Measurements from ENCODE around the gene SLC51A.
A peak's percentile ranks its signal among the peaks of the same experiment; 100 is the strongest.

SLC51A gene

GRCh38 chr3:196217307-196218154 is 1.2 kb downstream of the SLC51A start:
- no peak for DNase-seq

DNA sequence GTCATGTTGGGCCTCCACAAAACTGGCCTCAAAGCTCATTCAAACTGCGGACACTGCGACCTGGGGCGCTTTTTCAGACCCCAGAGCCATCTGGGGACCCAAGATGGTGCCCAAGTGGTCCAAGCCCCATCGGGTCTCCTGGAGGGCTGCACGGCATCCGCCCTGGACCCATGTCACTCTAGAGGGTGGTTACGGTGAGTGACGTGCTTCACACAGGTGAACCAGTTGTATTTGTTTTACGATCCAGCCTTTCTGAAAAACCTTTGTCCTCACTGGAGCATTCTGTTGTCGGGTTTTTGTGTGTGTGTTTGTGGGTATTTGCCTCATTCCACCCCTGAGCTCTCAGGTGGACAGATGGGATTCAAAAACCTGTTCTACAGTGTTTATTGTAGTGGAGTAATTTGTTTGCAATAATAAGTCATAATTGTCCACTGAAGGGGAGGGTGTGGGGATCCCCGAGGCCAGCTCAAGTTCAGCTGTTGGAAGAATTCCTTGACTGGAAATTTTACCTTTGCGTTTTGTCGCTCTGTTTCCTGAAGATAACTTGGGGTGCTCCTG is 1.9 kb downstream of the SLC51A start:
- no peak for DNase-seq

GRCh38 chr3:196219194-196219969 is 3.0 kb downstream of the SLC51A start:
- DNase-seq: peak; percentile 43 to 80 (median 58)

GRCh38 chr3:196219970-196220311 is 3.6 kb downstream of the SLC51A start:
- DNase-seq: no peak

- no peak for DNase-seq
Measured at GRCh38 chr3:196220587-196220986, 4.3 kb downstream of the SLC51A start.

DNA sequence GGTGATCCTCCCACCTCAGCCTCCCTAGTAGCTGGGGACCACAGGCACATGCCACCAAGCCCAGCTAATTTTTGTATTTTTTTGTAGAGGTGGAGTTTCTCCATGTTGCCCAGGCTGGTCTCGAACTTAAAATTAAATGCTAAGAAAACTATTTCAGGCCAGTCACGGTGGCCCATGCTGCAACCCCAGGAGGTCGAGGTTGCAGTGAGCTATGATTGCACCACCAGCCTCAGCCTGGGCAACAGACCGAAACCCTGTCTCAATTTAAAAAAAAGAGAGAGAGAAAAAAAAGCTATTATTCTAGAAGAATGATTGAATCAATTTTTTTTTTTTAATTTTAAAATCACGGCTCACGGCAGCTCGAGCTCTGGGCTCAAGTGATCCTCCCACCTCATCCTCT is 4.7 kb downstream of the SLC51A start:
- DNase-seq: no peak

- DNase-seq: no peak
Measured at GRCh38 chr3:196222876-196223595, 6.7 kb downstream of the SLC51A start.

GRCh38 chr3:196225086-196225485 is 8.8 kb downstream of the SLC51A start:
- no peak for DNase-seq

GRCh38 chr3:196225763-196226364 is 9.5 kb downstream of the SLC51A start:
- no peak for DNase-seq

DNA sequence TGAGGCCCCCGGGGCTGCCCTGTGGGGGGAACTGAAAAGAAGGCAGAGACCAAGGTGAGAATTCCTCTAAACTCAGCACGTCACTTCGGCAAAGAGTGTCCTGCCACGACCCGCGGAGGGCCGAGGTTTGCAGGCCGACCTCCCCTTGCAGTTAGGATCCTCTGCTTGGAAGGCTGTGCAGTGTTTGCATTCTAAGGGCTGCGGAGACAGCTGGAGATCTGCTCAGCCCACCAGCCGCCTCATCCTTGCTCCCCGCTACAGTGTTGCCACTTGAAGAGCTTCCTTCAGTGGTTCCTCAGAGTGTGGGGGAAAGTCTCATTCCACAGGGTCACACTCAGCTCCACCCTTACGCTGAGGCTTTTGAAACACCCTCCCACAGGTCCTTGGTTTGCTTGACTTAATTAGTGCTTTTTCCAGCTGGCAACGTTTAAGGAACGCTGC is 10.8 kb downstream of the SLC51A start:
- DNase-seq: no peak

- no peak for DNase-seq
Measured at GRCh38 chr3:196227629-196228493, 11.5 kb downstream of the SLC51A start.

DNA sequence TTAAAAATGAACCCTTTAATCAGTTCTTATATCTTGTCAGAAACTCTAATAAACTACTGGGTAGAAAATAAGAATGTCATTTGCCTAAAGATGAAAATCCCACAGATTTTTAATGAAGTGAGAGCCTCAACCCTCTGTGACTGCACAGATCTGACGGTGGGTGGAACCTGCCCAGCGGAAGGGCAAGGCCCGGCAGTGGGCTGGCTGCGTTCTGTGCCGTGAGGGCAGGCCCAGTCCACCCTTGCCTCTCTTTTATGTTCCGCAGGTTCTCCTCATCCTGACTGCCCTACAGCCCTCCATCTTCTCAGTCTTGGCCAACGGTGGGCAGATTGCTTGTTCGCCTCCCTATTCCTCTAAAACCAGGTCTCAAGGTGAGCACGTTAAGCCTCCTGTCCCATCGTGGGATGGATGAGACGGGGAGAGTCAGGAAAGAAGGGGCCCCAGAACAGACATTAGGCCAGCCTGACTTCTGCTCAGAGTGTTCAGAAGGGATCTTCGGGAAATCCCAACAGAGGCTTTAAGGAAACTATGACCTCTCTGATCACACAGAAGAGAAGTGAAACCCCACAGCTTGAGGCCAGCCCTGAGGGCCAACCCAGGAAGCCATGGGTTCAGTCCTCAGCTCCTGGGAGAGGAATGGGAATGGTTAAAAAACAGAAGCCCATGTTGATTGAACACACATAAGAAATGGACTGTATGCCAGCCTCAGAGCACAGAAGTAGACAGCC is 16.0 kb downstream of the SLC51A start:
- no peak for DNase-seq

DNA sequence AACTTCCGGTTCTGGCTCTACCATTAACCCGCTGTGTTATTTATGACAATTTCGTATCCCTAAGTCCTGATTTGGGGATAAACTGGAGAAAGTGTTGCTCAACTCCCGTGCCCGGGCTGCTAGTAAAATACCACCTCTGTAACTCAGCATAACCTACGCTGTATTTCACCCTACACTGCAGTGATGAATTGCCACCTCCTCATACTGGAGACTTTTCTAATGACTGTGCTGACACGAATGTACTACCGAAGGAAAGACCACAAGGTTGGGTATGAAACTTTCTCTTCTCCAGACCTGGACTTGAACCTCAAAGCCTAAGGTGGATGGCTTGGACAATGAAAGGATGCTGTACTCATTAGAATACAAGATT is 16.5 kb downstream of the SLC51A start:
- no peak for DNase-seq

- no peak for DNase-seq
Measured at GRCh38 chr3:196235452-196236122, 19.3 kb downstream of the SLC51A start.

GRCh38 chr3:196236223-196236622 is 19.9 kb downstream of the SLC51A start:
- no peak for DNase-seq

GRCh38 chr3:196237203-196237602 is 20.9 kb downstream of the SLC51A start:
- no peak for DNase-seq

- DNase-seq: no peak
Measured at GRCh38 chr3:196238612-196239560, 22.6 kb downstream of the SLC51A start.

GRCh38 chr3:196240424-196240823 is 24.1 kb downstream of the SLC51A start:
- no peak for DNase-seq

GRCh38 chr3:196241704-196242103 is 25.4 kb downstream of the SLC51A start:
- DNase-seq: no peak
